ENCODE results near the gene UGT2B10. TPM values are rescaled to one million over a fixed set of nuclear protein-coding genes. Genes with fewer than 3 reads are reported as not detected.

The UGT2B10 gene
- polyA plus RNA-seq, 1 of the 3 experiments (the other 2 are of a cell fraction): not detected

DNA sequence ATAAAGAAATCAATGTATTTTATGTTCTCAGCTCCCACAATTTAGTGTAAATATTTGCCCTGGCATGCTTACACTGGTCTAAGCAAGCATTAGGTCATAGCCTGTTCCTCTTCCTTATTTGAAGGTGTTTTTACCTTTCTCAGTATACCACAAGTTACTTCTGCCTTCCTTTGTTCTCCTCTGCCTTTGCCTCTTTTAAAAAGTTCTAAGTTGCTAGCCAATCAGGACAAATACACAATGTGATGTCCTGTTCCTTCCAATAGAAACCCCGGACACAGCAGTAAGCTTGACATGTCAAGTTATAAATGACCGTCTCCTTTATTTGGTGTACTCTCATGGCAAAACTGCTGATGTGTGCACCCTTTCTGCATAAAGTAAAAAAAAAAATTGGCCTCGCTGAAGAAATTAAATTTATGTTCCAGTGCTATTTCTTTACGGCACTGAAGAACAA lies 49.4 kb downstream of the UGT2B10 start (continued):
- TF ChIP-seq POLR2AphosphoS5 (IDR thresholded peaks at IDR 0.05; ENCODE audit: low read depth, low read length): no peak
- no peak for TF ChIP-seq YY1 (IDR thresholded peaks at IDR 0.05; ENCODE audit: low read depth)

DNA sequence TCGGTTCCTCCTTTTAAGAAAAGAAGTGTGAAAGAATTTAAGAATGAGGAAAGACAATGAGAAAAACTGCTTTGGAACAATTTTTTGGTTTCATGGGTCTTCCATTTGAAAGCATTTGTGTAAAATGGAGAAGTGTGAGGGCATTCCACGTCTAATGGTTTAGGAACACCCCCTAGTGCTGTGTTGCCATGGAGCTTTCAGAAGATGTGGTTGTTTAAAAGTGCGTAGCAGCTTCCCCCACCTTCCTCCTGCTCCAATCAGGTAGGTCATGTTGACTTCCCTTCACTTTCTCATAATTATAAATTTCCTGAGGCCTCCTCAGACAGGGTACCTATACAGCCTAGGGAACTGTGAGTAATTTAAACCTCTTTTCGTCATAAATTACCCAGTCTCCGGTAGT lies 50.0 kb downstream of the UGT2B10 start:
- Histone ChIP-seq H3K9me3 (no peaks in the 10 kb centered on the region; the same call in 1 of the 2 replicates), H3K27me3 (ENCODE audit: insufficient read depth) (no peaks in the 10 kb centered on the region; the same call in 1 of the 2 replicates), H3K4me2 (no peak overlapping the region), H3K9me2 (no peaks in the 10 kb centered on the region), H4K20me1 (ENCODE audit: insufficient read depth) (no peaks in the 10 kb centered on the region), H3K4me3 (ENCODE audit: low read depth in 2 of 2, low read length in 1 of 2) (no peak overlapping the region), H3K79me2 (ENCODE audit: insufficient read depth) (no peaks in the 10 kb centered on the region), H3K4me1 (ENCODE audit: control insufficient read depth in 1 of 2, insufficient read depth in 2 of 2, low read depth in 1 of 2, low read length in 1 of 2) (no peaks in the 10 kb centered on the region), H2AFZ (ENCODE audit: low read depth) (no peak overlapping the region), H3K36me3 (replicated peaks in 1 of 2; ENCODE audit: control insufficient read depth in 1 of 2, insufficient read depth in 2 of 2, low read length in 1 of 2) (no peaks in the 10 kb centered on the region), H3K27ac (ENCODE audit: low read depth in 2 of 2, low read length in 1 of 2) (no peak overlapping the region), H3F3A (replicated peaks; ENCODE audit: insufficient read depth) (no peaks in the 10 kb centered on the region), H3K9ac (no peak overlapping the region)
- POLR2A ChIA-PET: no interaction called here
- no peak for DNase-seq
- TF ChIP-seq ELF1 (IDR thresholded peaks at IDR 0.05) (no peak), TEAD4 (IDR thresholded peaks at IDR 0.05; ENCODE audit: borderline replicate concordance, insufficient read depth) (no peak), RAD21 (IDR thresholded peaks at IDR 0.05; ENCODE audit: low read length) (no peak), FOXM1 (IDR thresholded peaks at IDR 0.05; ENCODE audit: low read depth) (no peak), GATA2 (CRISPR knock-in tag; IDR thresholded peaks at IDR 0.05) (no peak), YY1 (IDR thresholded peaks at IDR 0.05; ENCODE audit: low read depth) (no peak), MAX (IDR thresholded peaks at IDR 0.05; ENCODE audit: low read depth) (no peak), PBX3 (IDR thresholded peaks at IDR 0.05) (no peak), NFIC (IDR thresholded peaks at IDR 0.05; ENCODE audit: borderline replicate concordance) (no peak)
- CTCF ChIA-PET: no interaction called here
- 7% methylated on average over 5 of the region's 5 CpGs for WGBS (ENCODE audit: low lambda C conversion rate)

- no peaks in the 10 kb centered on the region for H4K20me1 ChIP-seq (ENCODE audit: insufficient read depth)
- H3K79me2 ChIP-seq (ENCODE audit: insufficient read depth): no peaks in the 10 kb centered on the region
- H3F3A ChIP-seq (replicated peaks; ENCODE audit: insufficient read depth): no peaks in the 10 kb centered on the region
- no peaks in the 10 kb centered on the region; the same call in 1 of the 2 replicates for H3K27me3 ChIP-seq (ENCODE audit: insufficient read depth)
- H3K9me3 ChIP-seq: no peaks in the 10 kb centered on the region; the same call in 1 of the 2 replicates
- TF ChIP-seq TAF1 (IDR thresholded peaks at IDR 0.05; ENCODE audit: borderline replicate concordance, low read depth, low read length) (no peak), TCF12 (IDR thresholded peaks at IDR 0.05) (no peak), ELF1 (IDR thresholded peaks at IDR 0.05) (no peak), GATA2 (CRISPR knock-in tag; IDR thresholded peaks at IDR 0.05) (no peak), JUND (IDR thresholded peaks at IDR 0.05) (no peak), TEAD4 (IDR thresholded peaks at IDR 0.05; ENCODE audit: borderline replicate concordance, insufficient read depth) (no peak), RCOR1 (IDR thresholded peaks at IDR 0.05; ENCODE audit: low read length) (no peak)
- TF ChIP-seq, protein P1, sequence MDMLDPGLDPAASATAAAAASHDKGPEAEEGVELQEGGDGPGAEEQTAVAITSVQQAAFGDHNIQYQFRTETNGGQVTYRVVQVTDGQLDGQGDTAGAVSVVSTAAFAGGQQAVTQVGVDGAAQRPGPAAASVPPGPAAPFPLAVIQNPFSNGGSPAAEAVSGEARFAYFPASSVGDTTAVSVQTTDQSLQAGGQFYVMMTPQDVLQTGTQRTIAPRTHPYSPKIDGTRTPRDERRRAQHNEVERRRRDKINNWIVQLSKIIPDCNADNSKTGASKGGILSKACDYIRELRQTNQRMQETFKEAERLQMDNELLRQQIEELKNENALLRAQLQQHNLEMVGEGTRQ (IDR thresholded peaks at IDR 0.05; ENCODE audit: borderline replicate concordance, low read depth, low read length): no peak
- TF ChIP-seq, protein P2, sequence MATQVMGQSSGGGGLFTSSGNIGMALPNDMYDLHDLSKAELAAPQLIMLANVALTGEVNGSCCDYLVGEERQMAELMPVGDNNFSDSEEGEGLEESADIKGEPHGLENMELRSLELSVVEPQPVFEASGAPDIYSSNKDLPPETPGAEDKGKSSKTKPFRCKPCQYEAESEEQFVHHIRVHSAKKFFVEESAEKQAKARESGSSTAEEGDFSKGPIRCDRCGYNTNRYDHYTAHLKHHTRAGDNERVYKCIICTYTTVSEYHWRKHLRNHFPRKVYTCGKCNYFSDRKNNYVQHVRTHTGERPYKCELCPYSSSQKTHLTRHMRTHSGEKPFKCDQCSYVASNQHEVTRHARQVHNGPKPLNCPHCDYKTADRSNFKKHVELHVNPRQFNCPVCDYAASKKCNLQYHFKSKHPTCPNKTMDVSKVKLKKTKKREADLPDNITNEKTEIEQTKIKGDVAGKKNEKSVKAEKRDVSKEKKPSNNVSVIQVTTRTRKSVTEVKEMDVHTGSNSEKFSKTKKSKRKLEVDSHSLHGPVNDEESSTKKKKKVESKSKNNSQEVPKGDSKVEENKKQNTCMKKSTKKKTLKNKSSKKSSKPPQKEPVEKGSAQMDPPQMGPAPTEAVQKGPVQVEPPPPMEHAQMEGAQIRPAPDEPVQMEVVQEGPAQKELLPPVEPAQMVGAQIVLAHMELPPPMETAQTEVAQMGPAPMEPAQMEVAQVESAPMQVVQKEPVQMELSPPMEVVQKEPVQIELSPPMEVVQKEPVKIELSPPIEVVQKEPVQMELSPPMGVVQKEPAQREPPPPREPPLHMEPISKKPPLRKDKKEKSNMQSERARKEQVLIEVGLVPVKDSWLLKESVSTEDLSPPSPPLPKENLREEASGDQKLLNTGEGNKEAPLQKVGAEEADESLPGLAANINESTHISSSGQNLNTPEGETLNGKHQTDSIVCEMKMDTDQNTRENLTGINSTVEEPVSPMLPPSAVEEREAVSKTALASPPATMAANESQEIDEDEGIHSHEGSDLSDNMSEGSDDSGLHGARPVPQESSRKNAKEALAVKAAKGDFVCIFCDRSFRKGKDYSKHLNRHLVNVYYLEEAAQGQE (IDR thresholded peaks at IDR 0.05; ENCODE audit: low read depth, low read length): no peak
- TF ChIP-seq, protein P3, sequence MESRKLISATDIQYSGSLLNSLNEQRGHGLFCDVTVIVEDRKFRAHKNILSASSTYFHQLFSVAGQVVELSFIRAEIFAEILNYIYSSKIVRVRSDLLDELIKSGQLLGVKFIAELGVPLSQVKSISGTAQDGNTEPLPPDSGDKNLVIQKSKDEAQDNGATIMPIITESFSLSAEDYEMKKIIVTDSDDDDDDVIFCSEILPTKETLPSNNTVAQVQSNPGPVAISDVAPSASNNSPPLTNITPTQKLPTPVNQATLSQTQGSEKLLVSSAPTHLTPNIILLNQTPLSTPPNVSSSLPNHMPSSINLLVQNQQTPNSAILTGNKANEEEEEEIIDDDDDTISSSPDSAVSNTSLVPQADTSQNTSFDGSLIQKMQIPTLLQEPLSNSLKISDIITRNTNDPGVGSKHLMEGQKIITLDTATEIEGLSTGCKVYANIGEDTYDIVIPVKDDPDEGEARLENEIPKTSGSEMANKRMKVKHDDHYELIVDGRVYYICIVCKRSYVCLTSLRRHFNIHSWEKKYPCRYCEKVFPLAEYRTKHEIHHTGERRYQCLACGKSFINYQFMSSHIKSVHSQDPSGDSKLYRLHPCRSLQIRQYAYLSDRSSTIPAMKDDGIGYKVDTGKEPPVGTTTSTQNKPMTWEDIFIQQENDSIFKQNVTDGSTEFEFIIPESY (IDR thresholded peaks at IDR 0.05; ENCODE audit: borderline replicate concordance, low read depth): no peak
- ChIA-PET CTCF (no interaction called here), POLR2A (no interaction called here)
- H3K4me1 ChIP-seq (ENCODE audit: control insufficient read depth in 1 of 2, insufficient read depth in 2 of 2, low read depth in 1 of 2, low read length in 1 of 2): no peaks in the 10 kb centered on the region
- no peak for DNase-seq
- H3K4me3 ChIP-seq (ENCODE audit: low read depth in 2 of 2, low read length in 1 of 2): no peak overlapping the region
- no peak overlapping the region for H3K27ac ChIP-seq (ENCODE audit: low read depth in 2 of 2, low read length in 1 of 2)
- no peak overlapping the region for H3K4me2 ChIP-seq
- no peaks in the 10 kb centered on the region for H3K9me2 ChIP-seq
- H3K36me3 ChIP-seq (replicated peaks in 1 of 2; ENCODE audit: control insufficient read depth in 1 of 2, insufficient read depth in 2 of 2, low read length in 1 of 2): no peaks in the 10 kb centered on the region
- H3K9ac ChIP-seq: no peak overlapping the region
- WGBS (ENCODE audit: low lambda C conversion rate): 2% methylated on average over 8 of the region's 8 CpGs
- H2AFZ ChIP-seq (ENCODE audit: low read depth): no peak overlapping the region
These were observed 53.5 kb downstream of the UGT2B10 start for GRCh38 chr4:68869274-68869773.

Measured in SK-N-SH (cell line).